Measurements from ENCODE around the gene ZNRF2. TPM values are rescaled to one million over a fixed set of nuclear protein-coding genes. Genes with fewer than 3 reads are reported as not detected.
"Not testable (repeated sequence)": the region's sequence is repeated elsewhere in the genome, so short reads cannot be mapped to it uniquely, and the experiment has no call there.

The ZNRF2 gene
- total and polyA plus RNA-seq, 5 experiments from 2014 or later = 1.1 to 29.4 (median 2.3) TPM

GRCh38 chr7:30380294-30380693 is 95.9 kb downstream of the ZNRF2 start:
- Mint-ChIP-seq H3K4me3 (no peak overlapping the region), H3K27ac (no peak overlapping the region), H3K4me1 (no peaks in the 10 kb centered on the region), H3K36me3 (peaks cover 0 to 2% (median 0%) of the 10 kb centered on the region in 3 donors), H3K9me3 (peaks cover 0 to 20% (median 3%) of the 10 kb centered on the region in 9 donors), H3K27me3 (no peaks in the 10 kb centered on the region)
- no peak for ATAC-seq
- no peak for DNase-seq
- POLR2A ChIA-PET = no interaction called here

- H3K36me3 Mint-ChIP-seq, POLR2A ChIA-PET, H3K4me1 Mint-ChIP-seq, H3K4me3 Mint-ChIP-seq, DNase-seq, H3K27me3 Mint-ChIP-seq, H3K27ac Mint-ChIP-seq, ATAC-seq: not testable (repeated sequence)
- H3K9me3 Mint-ChIP-seq = peaks cover 0 to 20% (median 3%) of the 10 kb centered on the region in 9 donors
These were observed 96.4 kb downstream of the ZNRF2 start for GRCh38 chr7:30380824-30381223.

GRCh38 chr7:30382607-30383006 is 98.2 kb downstream of the ZNRF2 start:
- no peak for ATAC-seq
- Mint-ChIP-seq H3K27ac (no peak overlapping the region), H3K9me3 (peaks cover 0 to 20% (median 3%) of the 10 kb centered on the region in 9 donors), H3K4me1 (no peaks in the 10 kb centered on the region), H3K4me3 (no peak overlapping the region), H3K27me3 (no peaks in the 10 kb centered on the region), H3K36me3 (peaks cover 0 to 2% (median 0%) of the 10 kb centered on the region in 3 donors)
- no peak for DNase-seq
- POLR2A ChIA-PET = no interaction called here

GRCh38 chr7:30389791-30390190 is 105.4 kb downstream of the ZNRF2 start:
- DNase-seq (no peak), ATAC-seq (no peak)
- POLR2A ChIA-PET = no interaction called here
- Mint-ChIP-seq H3K4me3 (no peak overlapping the region), H3K27me3 (no peaks in the 10 kb centered on the region), H3K9me3 (no peaks in the 10 kb centered on the region), H3K36me3 (peaks cover 3 to 9% (median 4%) of the 10 kb centered on the region in 3 donors), H3K27ac (no peak overlapping the region), H3K4me1 (peaks cover 0 to 4% (median 2%) of the 10 kb centered on the region in 4 donors)

GRCh38 chr7:30390736-30391636 is 106.6 kb downstream of the ZNRF2 start:
- Mint-ChIP-seq H3K4me3 (no peak overlapping the region), H3K27ac (no peak overlapping the region), H3K27me3 (no peaks in the 10 kb centered on the region), H3K36me3 (peaks cover 3 to 11% (median 4%) of the 10 kb centered on the region in 3 donors), H3K9me3 (no peaks in the 10 kb centered on the region), H3K4me1 (peaks cover 0 to 4% (median 2%) of the 10 kb centered on the region in 4 donors)
- POLR2A ChIA-PET = no interaction called here
- DNase-seq (no peak), ATAC-seq (no peak)

- Mint-ChIP-seq H3K27me3 (no peaks in the 10 kb centered on the region), H3K4me1 (peaks cover 0 to 4% (median 2%) of the 10 kb centered on the region in 4 donors), H3K9me3 (no peaks in the 10 kb centered on the region), H3K4me3 (no peak overlapping the region), H3K36me3 (peaks cover 3 to 12% (median 4%) of the 10 kb centered on the region in 3 donors), H3K27ac (no peak overlapping the region)
- DNase-seq (no peak), ATAC-seq (no peak)
- POLR2A ChIA-PET = no interaction called here
These were observed 107.4 kb downstream of the ZNRF2 start for GRCh38 chr7:30391806-30392205.

- H3K9me3 Mint-ChIP-seq = no peaks in the 10 kb centered on the region
- no peak for ATAC-seq
- no peak overlapping the region for H3K4me3 Mint-ChIP-seq
- POLR2A ChIA-PET = no interaction called here
- peaks cover 0 to 3% (median 0%) of the 10 kb centered on the region in 3 donors for H3K36me3 Mint-ChIP-seq
- no peaks in the 10 kb centered on the region for H3K4me1 Mint-ChIP-seq
- no peaks in the 10 kb centered on the region for H3K27me3 Mint-ChIP-seq
- DNase-seq = no peak
- H3K27ac Mint-ChIP-seq = no peak overlapping the region
These were observed 111.3 kb downstream of the ZNRF2 start for GRCh38 chr7:30395676-30396075.

- Mint-ChIP-seq H3K27me3 (no peaks in the 10 kb centered on the region), H3K27ac (no peak overlapping the region), H3K9me3 (no peaks in the 10 kb centered on the region), H3K4me1 (no peaks in the 10 kb centered on the region), H3K36me3 (peaks cover 0 to 3% (median 0%) of the 10 kb centered on the region in 3 donors), H3K4me3 (no peak overlapping the region)
- POLR2A ChIA-PET = no interaction called here
- ATAC-seq (no peak), DNase-seq (no peak)
These were observed 112.0 kb downstream of the ZNRF2 start for GRCh38 chr7:30396389-30396788.

- POLR2A ChIA-PET = no interaction called here
- no peak overlapping the region for H3K4me3 Mint-ChIP-seq
- no peaks in the 10 kb centered on the region for H3K9me3 Mint-ChIP-seq
- H3K4me1 Mint-ChIP-seq = peaks cover 0 to 1% (median 0%) of the 10 kb centered on the region in 4 donors
- no peaks in the 10 kb centered on the region for H3K27me3 Mint-ChIP-seq
- ATAC-seq (no peak), DNase-seq (no peak)
- H3K27ac Mint-ChIP-seq = no peak overlapping the region
- peaks cover 8 to 16% (median 10%) of the 10 kb centered on the region in 3 donors for H3K36me3 Mint-ChIP-seq
These were observed 119.1 kb downstream of the ZNRF2 start for GRCh38 chr7:30403477-30403876.

GRCh38 chr7:30405179-30405578 is 120.8 kb downstream of the ZNRF2 start:
- Mint-ChIP-seq H3K4me1 (peaks cover 0 to 1% (median 0%) of the 10 kb centered on the region in 4 donors), H3K4me3 (no peak overlapping the region), H3K9me3 (no peaks in the 10 kb centered on the region), H3K36me3 (peaks cover 8 to 16% (median 10%) of the 10 kb centered on the region in 3 donors), H3K27ac (no peak overlapping the region), H3K27me3 (no peaks in the 10 kb centered on the region)
- POLR2A ChIA-PET = no interaction called here
- ATAC-seq = no peak
- DNase-seq = no peak

- DNase-seq = no peak
- no peaks in the 10 kb centered on the region for H3K27me3 Mint-ChIP-seq
- no peak for ATAC-seq
- no peak overlapping the region for H3K27ac Mint-ChIP-seq
- H3K4me1 Mint-ChIP-seq = peaks cover 0 to 9% (median under 1%) of the 10 kb centered on the region in 4 donors
- POLR2A ChIA-PET = no interaction called here
- H3K36me3 Mint-ChIP-seq = peaks cover 8 to 16% (median 10%) of the 10 kb centered on the region in 3 donors
- H3K9me3 Mint-ChIP-seq = no peaks in the 10 kb centered on the region
- no peak overlapping the region for H3K4me3 Mint-ChIP-seq
These were observed 122.4 kb downstream of the ZNRF2 start for GRCh38 chr7:30406664-30407425.

GRCh38 chr7:30411173-30411572 is 126.8 kb downstream of the ZNRF2 start:
- no peaks in the 10 kb centered on the region for H3K27me3 Mint-ChIP-seq
- POLR2A ChIA-PET = no interaction called here
- peaks cover 0 to 16% (median 0%) of the 10 kb centered on the region in 4 donors for H3K4me1 Mint-ChIP-seq
- peaks cover 0 to 9% (median 0%) of the 10 kb centered on the region in 3 donors for H3K36me3 Mint-ChIP-seq
- H3K4me3 Mint-ChIP-seq = no peak overlapping the region
- no peak for DNase-seq
- no peak overlapping the region for H3K27ac Mint-ChIP-seq
- H3K9me3 Mint-ChIP-seq = peaks cover 0 to 7% (median 0%) of the 10 kb centered on the region in 9 donors
- ATAC-seq = no peak

GRCh38 chr7:30411897-30412296 is 127.5 kb downstream of the ZNRF2 start:
- peaks cover 0 to 16% (median 0%) of the 10 kb centered on the region in 4 donors for H3K4me1 Mint-ChIP-seq

More at GRCh38 chr7:30411897-30412296, 127.5 kb downstream of the ZNRF2 start:
- POLR2A ChIA-PET = no interaction called here
- H3K27me3 Mint-ChIP-seq = no peaks in the 10 kb centered on the region
- ATAC-seq (no peak), DNase-seq (no peak)
- H3K36me3 Mint-ChIP-seq = peaks cover 0 to 3% (median 0%) of the 10 kb centered on the region in 3 donors
- H3K9me3 Mint-ChIP-seq = peaks cover 0 to 7% (median 0%) of the 10 kb centered on the region in 9 donors
- no peak overlapping the region for H3K4me3 Mint-ChIP-seq
- no peak overlapping the region for H3K27ac Mint-ChIP-seq

Data from naive thymus-derived CD8-positive, alpha-beta T cell (primary cell).